Measurements from ENCODE around the gene GRAP2. TPM values are rescaled to one million over a fixed set of nuclear protein-coding genes. Genes with fewer than 3 reads are reported as not detected.

Gene GRAP2
- total RNA-seq, 4 donors from 2014 or later = 0.67 to 3.1 (median 1.7) TPM

DNA sequence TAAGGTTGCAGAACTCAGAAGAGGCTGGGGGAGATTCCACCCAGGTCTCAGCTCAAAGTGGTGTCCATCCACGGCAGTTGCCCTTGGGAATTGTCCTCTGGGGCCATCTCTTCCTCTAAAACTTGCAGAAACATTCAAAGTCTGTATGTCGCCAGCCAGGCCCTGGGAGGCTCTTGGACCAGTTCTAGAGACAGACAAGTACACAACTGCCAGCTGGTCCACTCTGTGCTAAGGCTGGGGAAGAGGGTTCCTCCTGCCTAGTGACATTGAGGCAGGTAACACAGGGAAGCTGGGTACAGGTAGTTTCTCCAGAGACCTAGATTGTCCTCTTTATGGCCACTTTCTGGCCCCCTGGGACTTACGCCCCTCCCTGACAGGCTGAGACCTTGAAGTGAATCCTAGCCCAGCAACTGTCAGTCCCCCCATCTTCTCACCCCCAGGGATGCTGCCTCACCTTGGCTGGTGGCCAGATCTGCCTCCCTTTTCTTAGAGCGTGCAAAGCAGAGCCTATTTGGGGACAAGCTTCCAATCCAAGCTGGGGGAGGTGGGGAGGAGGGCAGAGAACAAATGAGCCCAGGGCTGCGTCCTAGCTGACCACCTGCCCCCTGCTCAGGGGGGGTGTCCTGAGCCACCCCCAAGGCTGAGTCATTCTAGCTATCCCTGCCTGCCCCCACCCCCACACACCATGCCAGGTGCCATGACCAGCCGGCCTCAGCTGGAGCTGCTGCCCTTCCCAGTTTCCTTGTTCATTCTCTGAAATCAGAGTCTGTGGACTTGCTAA, 102.2 kb downstream of the GRAP2 start:
- ATAC-seq = no peak
- Histone ChIP-seq H3K36me3 (no peaks in the 10 kb centered on the region), H3K4me3 (no peak overlapping the region), H3K27me3 (peaks cover 48% of the 10 kb centered on the region), H3K27ac (no peak overlapping the region), H3K4me1 (peaks cover 0 to 9% (median 0%) of the 10 kb centered on the region in 3 donors), H3K9me3 (no peaks in the 10 kb centered on the region)
- TF ChIP-seq, protein P1, sequence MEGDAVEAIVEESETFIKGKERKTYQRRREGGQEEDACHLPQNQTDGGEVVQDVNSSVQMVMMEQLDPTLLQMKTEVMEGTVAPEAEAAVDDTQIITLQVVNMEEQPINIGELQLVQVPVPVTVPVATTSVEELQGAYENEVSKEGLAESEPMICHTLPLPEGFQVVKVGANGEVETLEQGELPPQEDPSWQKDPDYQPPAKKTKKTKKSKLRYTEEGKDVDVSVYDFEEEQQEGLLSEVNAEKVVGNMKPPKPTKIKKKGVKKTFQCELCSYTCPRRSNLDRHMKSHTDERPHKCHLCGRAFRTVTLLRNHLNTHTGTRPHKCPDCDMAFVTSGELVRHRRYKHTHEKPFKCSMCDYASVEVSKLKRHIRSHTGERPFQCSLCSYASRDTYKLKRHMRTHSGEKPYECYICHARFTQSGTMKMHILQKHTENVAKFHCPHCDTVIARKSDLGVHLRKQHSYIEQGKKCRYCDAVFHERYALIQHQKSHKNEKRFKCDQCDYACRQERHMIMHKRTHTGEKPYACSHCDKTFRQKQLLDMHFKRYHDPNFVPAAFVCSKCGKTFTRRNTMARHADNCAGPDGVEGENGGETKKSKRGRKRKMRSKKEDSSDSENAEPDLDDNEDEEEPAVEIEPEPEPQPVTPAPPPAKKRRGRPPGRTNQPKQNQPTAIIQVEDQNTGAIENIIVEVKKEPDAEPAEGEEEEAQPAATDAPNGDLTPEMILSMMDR (IDR thresholded peaks at IDR 0.05) = no peak
- TF ChIP-seq POLR2AphosphoS5 (IDR thresholded peaks at IDR 0.05) (no peak), POLR2A (IDR thresholded peaks at IDR 0.05) (no peak), EP300 (IDR thresholded peaks at IDR 0.05) (no peak)
- 67% methylated on average over 1 of the region's 6 CpGs; no CpG with 5 or more reads in 1 of the 2 donors for WGBS, 2 donors (ENCODE audit: low coverage in 1 of 2)

DNA sequence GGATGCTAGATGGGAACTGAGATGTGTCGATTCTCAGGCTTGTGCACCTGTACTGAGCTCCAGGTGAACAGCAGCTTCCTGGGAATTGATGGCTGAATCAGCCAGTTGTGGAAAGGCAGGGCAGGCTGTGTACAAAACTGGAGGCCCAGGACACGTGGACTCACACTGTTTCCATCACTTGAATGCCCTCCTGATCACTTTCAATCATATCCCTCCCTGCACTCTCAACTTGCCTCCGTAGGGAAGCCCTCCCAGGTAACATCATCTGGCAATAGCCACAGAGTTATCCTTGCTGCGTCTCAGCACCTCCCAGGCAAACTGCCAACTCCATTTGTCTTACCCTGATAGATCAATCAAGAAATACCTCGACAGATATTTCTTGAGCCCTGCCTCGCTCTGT, 104.0 kb downstream of the GRAP2 start:
- TF ChIP-seq POLR2A (IDR thresholded peaks at IDR 0.05) (no peak), EP300 (IDR thresholded peaks at IDR 0.05) (no peak), POLR2AphosphoS5 (IDR thresholded peaks at IDR 0.05) (no peak)
- TF ChIP-seq, protein P1 (IDR thresholded peaks at IDR 0.05) = no peak
- 38 to 70% methylated on average over 3 to 6 of the region's 6 CpGs for WGBS, 2 donors (ENCODE audit: low coverage in 1 of 2)
- no peak for ATAC-seq

DNA sequence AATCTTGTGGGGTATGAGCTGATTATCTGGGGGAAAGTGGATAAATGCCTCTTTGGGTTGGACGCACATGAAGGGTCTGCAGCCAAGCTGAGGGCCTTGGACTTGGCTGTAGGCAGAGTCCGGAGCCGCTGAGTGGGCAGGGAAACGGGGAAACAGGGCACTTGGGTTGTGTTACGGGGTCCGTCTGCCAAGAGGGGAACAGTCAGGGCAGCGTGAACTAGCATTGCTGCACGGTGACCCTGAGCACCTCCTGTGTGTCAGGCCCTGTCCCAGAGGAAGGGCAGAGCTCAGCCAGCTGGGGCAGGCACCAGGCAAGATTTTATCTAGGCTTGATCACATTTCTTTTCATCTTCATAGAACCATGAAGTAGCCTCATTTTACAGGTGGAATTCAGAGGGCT, 105.8 kb downstream of the GRAP2 start:
- Histone ChIP-seq H3K27me3 (peaks cover 65% of the 10 kb centered on the region), H3K27ac (no peak overlapping the region)

More for the DNA sequence above, 104.0 kb downstream of the GRAP2 start:
- Histone ChIP-seq H3K4me3 (no peak overlapping the region), H3K9me3 (no peaks in the 10 kb centered on the region), H3K36me3 (no peaks in the 10 kb centered on the region), H3K27me3 (peaks cover 48% of the 10 kb centered on the region), H3K4me1 (no peaks in the 10 kb centered on the region), H3K27ac (no peak overlapping the region)

DNA sequence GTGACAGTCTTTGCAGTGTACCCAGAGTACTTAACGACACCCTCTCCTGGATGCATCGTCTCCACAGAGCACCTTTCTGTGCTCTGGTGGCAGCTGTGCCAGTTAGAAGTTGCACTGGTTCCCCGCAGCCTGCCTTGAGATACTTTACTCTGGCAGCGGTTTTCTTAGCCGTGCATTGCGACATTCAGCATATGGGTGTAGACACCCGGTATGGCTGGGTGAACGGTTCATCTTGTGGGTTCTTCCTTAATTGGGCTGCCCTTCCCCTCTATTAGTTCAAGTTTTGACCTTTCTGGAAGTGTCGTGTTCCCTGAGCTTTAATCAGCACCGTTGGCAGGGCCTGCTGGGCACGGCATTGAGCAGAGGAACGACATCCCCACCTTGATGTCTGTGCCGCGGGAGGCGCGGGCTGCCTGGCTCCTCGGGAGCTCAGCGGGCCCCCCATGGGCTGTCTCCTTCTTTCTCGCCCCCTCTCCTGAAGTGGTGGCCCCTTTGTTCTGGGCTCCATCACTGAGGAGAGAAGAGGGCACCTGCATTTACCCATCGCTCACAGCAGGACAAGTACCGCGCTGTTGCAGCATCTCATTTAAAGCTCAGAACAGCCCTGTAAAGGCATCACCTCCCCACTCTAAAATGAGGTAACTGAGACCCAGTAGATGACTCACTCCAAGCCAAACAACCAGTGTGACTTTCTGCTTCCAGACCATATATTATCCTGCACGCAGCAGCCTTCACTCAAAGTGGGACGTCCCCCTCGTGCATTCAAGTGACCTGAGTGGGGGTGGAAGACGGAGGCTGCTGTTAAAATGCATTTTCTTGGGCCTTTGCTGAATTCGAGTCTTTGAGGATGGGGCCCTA, 107.2 kb downstream of the GRAP2 start:
- 72 to 73% methylated on average over 12 to 20 of the region's 27 CpGs for WGBS, 2 donors (ENCODE audit: low coverage in 1 of 2)
- TF ChIP-seq POLR2A (IDR thresholded peaks at IDR 0.05) = no peak
- no peak for TF ChIP-seq EP300 (IDR thresholded peaks at IDR 0.05)
- TF ChIP-seq, protein P1 (IDR thresholded peaks at IDR 0.05) = no peak
- TF ChIP-seq POLR2AphosphoS5 (IDR thresholded peaks at IDR 0.05) = no peak
- Histone ChIP-seq H3K27me3 (peaks cover 70% of the 10 kb centered on the region), H3K9me3 (no peaks in the 10 kb centered on the region), H3K4me1 (no peaks in the 10 kb centered on the region), H3K36me3 (no peaks in the 10 kb centered on the region), H3K4me3 (no peak overlapping the region), H3K27ac (no peak overlapping the region)
- ATAC-seq = no peak

More for the DNA sequence above, 105.8 kb downstream of the GRAP2 start:
- Histone ChIP-seq H3K36me3 (no peaks in the 10 kb centered on the region), H3K9me3 (no peaks in the 10 kb centered on the region), H3K4me1 (no peaks in the 10 kb centered on the region), H3K4me3 (no peak overlapping the region)
- ATAC-seq = no peak
- 44 to 67% methylated on average over 2 to 5 of the region's 8 CpGs for WGBS, 2 donors (ENCODE audit: low coverage in 1 of 2)
- TF ChIP-seq EP300 (IDR thresholded peaks at IDR 0.05) (no peak), POLR2A (IDR thresholded peaks at IDR 0.05) (no peak), POLR2AphosphoS5 (IDR thresholded peaks at IDR 0.05) (no peak)
- TF ChIP-seq, protein P1 (IDR thresholded peaks at IDR 0.05) = no peak

Measured in gastroesophageal sphincter (tissue), 4 donors.